Activated CD8-positive, alpha-beta T cell treated with anti-CD3 and anti-CD28 coated beads for 36 hours (primary cell): ENCODE data around the gene TMEM63A. TPM values are rescaled to one million over a fixed set of nuclear protein-coding genes. Genes with fewer than 3 reads are reported as not detected.
"Not testable (repeated sequence)": the region's sequence is repeated elsewhere in the genome, so short reads cannot be mapped to it uniquely, and the experiment has no call there.

ENCODE experiments used
- ATAC-seq: fragments of 200-7000 bp; cut with Tn5 transposase; one replicate; pipeline ENCODE4 v1.10.0; 2021; ENCODE audit warnings: mild to moderate bottlenecking, moderate library complexity
- CTCF ChIA-PET: fragments of 350-600 bp; sonication (Branson Sonifier 250); formaldehyde crosslinking; loops from one replicate; lab custom pipeline; 2021; ENCODE audit warnings: antibody characterized with exemption; lab: Charles Lee
- POLR2A ChIA-PET: fragments of 350-600 bp; sonication (Branson Sonifier 250); formaldehyde crosslinking; loops from one replicate; lab custom pipeline; 2021; ENCODE audit warnings: antibody characterized with exemption; lab: Charles Lee
- DNase-seq: peaks from one replicate; pipeline ENCODE4 v3.0.0-alpha.2; 2020
- H3K27ac Mint-ChIP-seq: one replicate; pipeline ENCODE4 v1.8.0; 2021; ENCODE audit warnings: mild to moderate bottlenecking, mixed read lengths
- H3K27me3 Mint-ChIP-seq: one replicate; pipeline ENCODE4 v1.8.0; 2021; ENCODE audit warnings: mixed read lengths
- H3K36me3 Mint-ChIP-seq: one replicate; pipeline ENCODE4 v1.8.0; 2021; ENCODE audit warnings: low read depth, mixed read lengths
- H3K4me1 Mint-ChIP-seq: one replicate; pipeline ENCODE4 v1.8.0; 2021; ENCODE audit warnings: low read depth, mixed read lengths
- H3K4me3 Mint-ChIP-seq: one replicate; pipeline ENCODE4 v1.8.0; 2021; ENCODE audit warnings: mild to moderate bottlenecking, moderate library complexity, mixed read lengths
- H3K9me3 Mint-ChIP-seq: one replicate; pipeline ENCODE4 v1.8.0; 2021; ENCODE audit warnings: mixed read lengths
- intact Hi-C: fragments of 100-400 bp; cut with micrococcal nuclease; formaldehyde crosslinking; loops from one replicate; pipeline ENCODE4 v1.10.0; 2022
- microRNA-seq: library from miRNA; unstranded; fragments of <30 nt; microRNA quantifications from one replicate; pipeline ENCODE4 v1.2.0, GENCODE V29; 2022; ENCODE audit warnings: borderline microRNAs expressed, borderline replicate concordance
- total RNA-seq, 2 experiments: library from RNA; stranded (reverse); gene quantifications; one replicate each; pipeline ENCODE4 v1.2.3, GENCODE V29; 2021
- TF ChIP-seq, protein P1 (sequence below): fragments of 200-600 bp; IDR thresholded peaks from one replicate; pipeline ENCODE4 v1.8.0; 2022; ENCODE audit warnings: antibody characterized with exemption, mild to moderate bottlenecking

Gene TMEM63A
- total RNA-seq, 2 experiments from 2014 or later: 51.4 to 54.6 TPM

DNA sequence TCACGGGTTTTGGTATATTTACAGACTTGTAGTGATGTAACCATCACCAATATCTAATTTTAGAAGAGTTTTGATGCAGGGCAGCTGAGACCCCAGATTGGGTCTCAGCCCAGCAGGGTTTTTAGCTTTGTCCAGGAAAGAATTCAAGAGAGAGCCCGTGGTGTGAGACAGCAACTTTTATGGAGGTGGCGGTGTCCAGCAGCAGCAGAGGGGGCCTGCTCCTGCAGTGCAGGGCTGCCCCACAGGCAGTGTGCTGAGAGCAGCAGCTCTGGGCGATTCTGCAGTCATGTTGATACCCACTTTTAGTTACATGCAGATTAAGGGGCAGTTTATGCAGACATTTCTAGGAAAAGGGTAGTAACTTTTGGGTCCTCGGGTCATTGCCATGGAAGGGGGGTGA is 74.0 kb downstream of the TMEM63A start:
- H3K9me3 Mint-ChIP-seq: no peaks in the 10 kb centered on the region
- H3K36me3 Mint-ChIP-seq: no peaks in the 10 kb centered on the region
- ATAC-seq (no peak), DNase-seq (no peak)
- CTCF ChIA-PET: interaction anchor here (1.3 to 1.7 kb wide), 2 partner anchors 12 to 89 kb away, joined by 3 to 5 read pairs; no protein-coding TSS in a partner anchor
- POLR2A ChIA-PET: no interaction called here
- peaks cover 12% of the 10 kb centered on the region for H3K4me1 Mint-ChIP-seq
- TF ChIP-seq, protein P1, sequence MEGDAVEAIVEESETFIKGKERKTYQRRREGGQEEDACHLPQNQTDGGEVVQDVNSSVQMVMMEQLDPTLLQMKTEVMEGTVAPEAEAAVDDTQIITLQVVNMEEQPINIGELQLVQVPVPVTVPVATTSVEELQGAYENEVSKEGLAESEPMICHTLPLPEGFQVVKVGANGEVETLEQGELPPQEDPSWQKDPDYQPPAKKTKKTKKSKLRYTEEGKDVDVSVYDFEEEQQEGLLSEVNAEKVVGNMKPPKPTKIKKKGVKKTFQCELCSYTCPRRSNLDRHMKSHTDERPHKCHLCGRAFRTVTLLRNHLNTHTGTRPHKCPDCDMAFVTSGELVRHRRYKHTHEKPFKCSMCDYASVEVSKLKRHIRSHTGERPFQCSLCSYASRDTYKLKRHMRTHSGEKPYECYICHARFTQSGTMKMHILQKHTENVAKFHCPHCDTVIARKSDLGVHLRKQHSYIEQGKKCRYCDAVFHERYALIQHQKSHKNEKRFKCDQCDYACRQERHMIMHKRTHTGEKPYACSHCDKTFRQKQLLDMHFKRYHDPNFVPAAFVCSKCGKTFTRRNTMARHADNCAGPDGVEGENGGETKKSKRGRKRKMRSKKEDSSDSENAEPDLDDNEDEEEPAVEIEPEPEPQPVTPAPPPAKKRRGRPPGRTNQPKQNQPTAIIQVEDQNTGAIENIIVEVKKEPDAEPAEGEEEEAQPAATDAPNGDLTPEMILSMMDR: no peak
- no peak overlapping the region for H3K27ac Mint-ChIP-seq
- no peak overlapping the region for H3K4me3 Mint-ChIP-seq
- intact Hi-C loops: no loop called here
- no peaks in the 10 kb centered on the region for H3K27me3 Mint-ChIP-seq

DNA sequence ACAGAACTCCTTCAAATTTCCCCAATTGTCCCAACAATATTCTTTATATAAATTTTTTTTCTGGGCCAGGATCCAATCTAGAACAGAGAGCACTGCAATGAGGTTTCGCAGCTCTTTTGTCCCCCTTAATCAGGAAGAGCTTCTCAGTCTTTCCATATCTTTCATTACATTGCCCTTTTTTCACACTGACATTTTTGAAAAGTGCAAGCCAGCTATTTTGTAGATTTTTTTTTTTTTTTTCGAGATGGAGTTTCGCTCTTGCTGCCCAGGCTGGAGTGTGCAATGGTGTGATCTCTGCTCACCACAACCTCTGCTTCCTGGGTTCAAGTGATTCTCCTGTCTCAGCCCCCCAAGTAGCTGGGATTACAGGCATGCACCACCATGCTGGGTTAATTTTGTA is 75.4 kb downstream of the TMEM63A start:
- H3K4me3 Mint-ChIP-seq, ATAC-seq, H3K27me3 Mint-ChIP-seq, intact Hi-C loops, POLR2A ChIA-PET, H3K27ac Mint-ChIP-seq, H3K9me3 Mint-ChIP-seq, H3K36me3 Mint-ChIP-seq, CTCF ChIA-PET, DNase-seq: not testable (repeated sequence)
- peaks cover 12% of the 10 kb centered on the region for H3K4me1 Mint-ChIP-seq

DNA sequence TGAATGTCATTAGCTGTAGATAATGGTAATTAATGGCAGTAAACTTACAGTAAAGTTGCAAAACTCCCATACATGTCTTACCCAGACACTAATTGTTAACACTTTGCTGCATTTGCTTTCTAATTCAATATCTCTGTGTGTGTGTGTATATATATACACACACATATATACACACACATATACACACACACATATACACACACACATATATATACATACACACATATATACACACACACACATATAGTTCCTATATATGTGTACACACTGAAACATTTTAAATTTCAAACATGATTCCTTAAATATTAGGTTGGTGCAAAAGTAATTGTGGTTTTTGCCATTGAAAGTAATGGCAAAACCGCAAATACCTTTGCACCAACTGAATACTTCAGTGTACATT is 75.9 kb downstream of the TMEM63A start:
- Mint-ChIP-seq H3K36me3 (no peaks in the 10 kb centered on the region), H3K4me3 (no peak overlapping the region), H3K27me3 (no peaks in the 10 kb centered on the region), H3K9me3 (no peaks in the 10 kb centered on the region), H3K27ac (no peak overlapping the region), H3K4me1 (peaks cover 12% of the 10 kb centered on the region)
- ChIA-PET POLR2A (no interaction called here), CTCF (no interaction called here)
- TF ChIP-seq, protein P1: no peak
- DNase-seq: no peak
- intact Hi-C loops: no loop called here
- ATAC-seq: no peak

DNA sequence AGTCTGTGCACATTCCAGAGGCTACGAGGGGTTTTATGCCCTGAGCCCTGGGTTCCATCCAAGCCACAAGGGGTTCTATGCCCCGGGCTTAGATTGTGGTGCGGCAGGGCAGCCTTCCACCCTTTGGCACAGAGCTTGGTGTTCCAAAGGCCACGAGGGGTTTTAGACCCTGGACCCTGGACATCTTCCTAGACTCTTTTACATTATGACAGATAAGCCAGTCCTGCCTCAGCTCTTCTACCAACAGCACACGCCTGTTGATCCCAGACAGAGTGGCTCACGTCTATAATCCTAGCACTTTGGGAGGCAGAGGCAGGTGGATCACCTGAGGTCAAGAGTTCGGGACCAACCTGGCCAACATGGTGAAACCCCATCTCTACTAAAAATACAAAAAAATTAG is 81.0 kb downstream of the TMEM63A start:
- H3K4me3 Mint-ChIP-seq, H3K27me3 Mint-ChIP-seq, H3K4me1 Mint-ChIP-seq, DNase-seq, POLR2A ChIA-PET, H3K27ac Mint-ChIP-seq, CTCF ChIA-PET, H3K9me3 Mint-ChIP-seq, ATAC-seq, H3K36me3 Mint-ChIP-seq, intact Hi-C loops: not testable (repeated sequence)

DNA sequence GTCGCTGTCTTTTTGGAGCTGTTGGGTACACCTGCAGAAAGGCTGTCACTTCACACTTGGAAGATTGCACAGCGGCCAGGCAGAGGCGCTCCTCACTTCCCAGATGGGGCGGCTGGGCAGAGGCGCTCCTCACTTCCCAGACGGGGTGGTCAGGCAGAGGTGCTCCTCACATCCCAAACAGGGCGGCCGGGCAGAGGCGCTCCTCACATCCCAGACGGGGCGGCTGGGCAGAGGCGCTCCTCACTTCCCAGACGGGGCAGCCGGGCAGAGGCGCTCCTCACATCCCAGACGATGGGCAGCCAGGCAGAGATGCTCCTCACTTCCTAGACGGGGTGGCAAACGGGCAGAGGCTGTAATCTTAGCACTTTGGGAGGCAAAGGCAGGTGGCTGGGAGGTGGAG is 86.1 kb downstream of the TMEM63A start:
- H3K9me3 Mint-ChIP-seq, POLR2A ChIA-PET, H3K27me3 Mint-ChIP-seq, intact Hi-C loops, DNase-seq, ATAC-seq, H3K4me1 Mint-ChIP-seq, H3K4me3 Mint-ChIP-seq, H3K27ac Mint-ChIP-seq, CTCF ChIA-PET: not testable (repeated sequence)
- peaks cover 40% of the 10 kb centered on the region for H3K36me3 Mint-ChIP-seq

Small RNA genes lying within 50 kb of the gene (microRNA-seq; reads per million reads assigned to microRNA genes)
- gene MIR6741: 2.1 reads per million

Other genes with a start within 250 kb of the TMEM63A start
- under 1 TPM; 0.51 to 0.65 TPM for gene ENAH, start 229.3 kb downstream of the TMEM63A start, total RNA-seq
- 100 to 1,000 TPM; 275 to 304 TPM for gene SRP9, start 104.6 kb downstream of the TMEM63A start, total RNA-seq
- 1 to 10 TPM; 2.1 to 3.6 TPM for gene EPHX1, start 72.3 kb downstream of the TMEM63A start, total RNA-seq
- gene LEFTY1, start 6.8 kb upstream of the TMEM63A start, total RNA-seq: under 1 TPM; 0.16 to 0.83 TPM
- gene PYCR2, start 41.9 kb upstream of the TMEM63A start, total RNA-seq: 100 to 1,000 TPM; 132 to 134 TPM
- gene LEFTY2, start 58.8 kb upstream of the TMEM63A start, total RNA-seq: not detected
- 10 to 100 TPM; 14.9 to 15.5 TPM for gene SDE2, start 117.0 kb upstream of the TMEM63A start, total RNA-seq
- gene H3-3A, start 180.3 kb upstream of the TMEM63A start, total RNA-seq: 100 to 1,000 TPM; 287 to 308 TPM